ENCODE measurements around the gene PRKCB.

Gene PRKCB

GRCh38 chr16:23879735-23880373 lies 44.1 kb downstream of the PRKCB start:
- Mint-ChIP-seq H3K4me1 (no peaks in the 10 kb centered on the region), H3K9me3 (no peaks in the 10 kb centered on the region), H3K36me3 (ENCODE audit: low read depth) (no peaks in the 10 kb centered on the region), H3K4me3 (no peak overlapping the region), H3K27me3 (ENCODE audit: low read depth, poor library complexity) (peaks cover 38% of the 10 kb centered on the region), H3K27ac (no peak overlapping the region)
- no peak for DNase-seq
- TF ChIP-seq, protein P1, sequence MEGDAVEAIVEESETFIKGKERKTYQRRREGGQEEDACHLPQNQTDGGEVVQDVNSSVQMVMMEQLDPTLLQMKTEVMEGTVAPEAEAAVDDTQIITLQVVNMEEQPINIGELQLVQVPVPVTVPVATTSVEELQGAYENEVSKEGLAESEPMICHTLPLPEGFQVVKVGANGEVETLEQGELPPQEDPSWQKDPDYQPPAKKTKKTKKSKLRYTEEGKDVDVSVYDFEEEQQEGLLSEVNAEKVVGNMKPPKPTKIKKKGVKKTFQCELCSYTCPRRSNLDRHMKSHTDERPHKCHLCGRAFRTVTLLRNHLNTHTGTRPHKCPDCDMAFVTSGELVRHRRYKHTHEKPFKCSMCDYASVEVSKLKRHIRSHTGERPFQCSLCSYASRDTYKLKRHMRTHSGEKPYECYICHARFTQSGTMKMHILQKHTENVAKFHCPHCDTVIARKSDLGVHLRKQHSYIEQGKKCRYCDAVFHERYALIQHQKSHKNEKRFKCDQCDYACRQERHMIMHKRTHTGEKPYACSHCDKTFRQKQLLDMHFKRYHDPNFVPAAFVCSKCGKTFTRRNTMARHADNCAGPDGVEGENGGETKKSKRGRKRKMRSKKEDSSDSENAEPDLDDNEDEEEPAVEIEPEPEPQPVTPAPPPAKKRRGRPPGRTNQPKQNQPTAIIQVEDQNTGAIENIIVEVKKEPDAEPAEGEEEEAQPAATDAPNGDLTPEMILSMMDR (IDR thresholded peaks at IDR 0.05), result no peak

GRCh38 chr16:23889189-23889588 lies 53.4 kb downstream of the PRKCB start:
- Mint-ChIP-seq H3K4me3 (no peak overlapping the region), H3K9me3 (no peaks in the 10 kb centered on the region), H3K27me3 (ENCODE audit: low read depth, poor library complexity) (peaks cover 18% of the 10 kb centered on the region), H3K4me1 (no peaks in the 10 kb centered on the region), H3K27ac (no peak overlapping the region), H3K36me3 (ENCODE audit: low read depth) (no peaks in the 10 kb centered on the region)
- TF ChIP-seq, protein P1 (IDR thresholded peaks at IDR 0.05), result no peak
- DNase-seq, result no peak

GRCh38 chr16:23893986-23894385 lies 58.2 kb downstream of the PRKCB start:
- H3K27ac Mint-ChIP-seq, result no peak overlapping the region
- DNase-seq, result no peak
- TF ChIP-seq, protein P1 (IDR thresholded peaks at IDR 0.05), result no peak
- peaks cover 16% of the 10 kb centered on the region for H3K27me3 Mint-ChIP-seq (ENCODE audit: low read depth, poor library complexity)
- no peaks in the 10 kb centered on the region for H3K36me3 Mint-ChIP-seq (ENCODE audit: low read depth)
- no peaks in the 10 kb centered on the region for H3K9me3 Mint-ChIP-seq
- H3K4me1 Mint-ChIP-seq, result no peaks in the 10 kb centered on the region
- no peak overlapping the region for H3K4me3 Mint-ChIP-seq

DNA sequence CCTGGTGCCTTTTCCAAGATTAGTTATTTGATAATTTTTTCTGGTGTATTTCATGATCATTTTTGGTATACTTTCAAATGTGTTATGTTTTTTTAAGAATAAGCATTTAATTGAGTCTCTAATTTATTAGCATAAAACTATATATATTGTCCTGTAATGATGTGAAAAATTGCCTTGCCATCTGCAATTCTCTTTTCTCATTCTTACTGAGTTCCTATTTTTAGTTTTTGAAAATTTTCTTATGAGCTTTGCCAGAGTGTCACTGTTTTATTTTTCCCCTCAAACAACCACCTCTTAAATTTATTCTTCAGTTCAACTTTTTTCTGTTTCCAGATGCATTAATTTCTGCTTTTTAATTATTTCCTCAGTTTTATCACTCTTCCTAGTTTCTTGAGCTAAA lies 59.3 kb downstream of the PRKCB start:
- Mint-ChIP-seq H3K27me3 (ENCODE audit: low read depth, poor library complexity) (peaks cover 12% of the 10 kb centered on the region), H3K36me3 (ENCODE audit: low read depth) (no peaks in the 10 kb centered on the region), H3K27ac (no peak overlapping the region), H3K4me3 (no peak overlapping the region), H3K9me3 (no peaks in the 10 kb centered on the region), H3K4me1 (no peaks in the 10 kb centered on the region)
- TF ChIP-seq, protein P1 (IDR thresholded peaks at IDR 0.05), result no peak
- no peak for DNase-seq

- TF ChIP-seq, protein P1 (IDR thresholded peaks at IDR 0.05), result no peak
- Mint-ChIP-seq H3K27ac (no peak overlapping the region), H3K4me3 (no peak overlapping the region), H3K36me3 (ENCODE audit: low read depth) (no peaks in the 10 kb centered on the region), H3K4me1 (no peaks in the 10 kb centered on the region), H3K27me3 (ENCODE audit: low read depth, poor library complexity) (peaks cover 16% of the 10 kb centered on the region), H3K9me3 (no peaks in the 10 kb centered on the region)
- no peak for DNase-seq
Measured at GRCh38 chr16:23896832-23897821, 61.3 kb downstream of the PRKCB start.
